Calu3 (cell line): ENCODE data around the gene HCLS1. TPM values are rescaled to one million over a fixed set of nuclear protein-coding genes. Genes with fewer than 3 reads are reported as not detected.
"Not testable (repeated sequence)": the region's sequence is repeated elsewhere in the genome, so short reads cannot be mapped to it uniquely, and the experiment has no call there.

Source experiments
- BruUV-seq: library from RNA; stranded (reverse); fragments of 400-500 nt; replicated peaks from 2 replicates; lab custom pipeline; 2021; lab: Mats Ljungman, UMichigan
- CTCF ChIA-PET: fragments of 300-600 bp; sonication (Branson Sonifier 250); formaldehyde crosslinking; loops from one replicate; lab custom pipeline; 2022; ENCODE audit warnings: antibody characterized with exemption; lab: Charles Lee
- DNase-seq: peaks from one replicate; pipeline ENCODE4 v3.0.0; 2022
- H3K27ac Mint-ChIP-seq: one replicate; pipeline ENCODE4 v1.8.0; 2022; ENCODE audit warnings: mixed read lengths; ENCODE audit not compliant: unreplicated experiment
- H3K27me3 Mint-ChIP-seq: one replicate; pipeline ENCODE4 v1.8.0; 2022; ENCODE audit warnings: mixed read lengths; ENCODE audit not compliant: unreplicated experiment
- H3K36me3 Mint-ChIP-seq: one replicate; pipeline ENCODE4 v1.8.0; 2022; ENCODE audit warnings: mild to moderate bottlenecking, moderate library complexity, mixed read lengths; ENCODE audit not compliant: insufficient read depth, unreplicated experiment
- H3K4me1 Mint-ChIP-seq: one replicate; pipeline ENCODE4 v1.8.0; 2022; ENCODE audit warnings: mild to moderate bottlenecking, low read depth, mixed read lengths; ENCODE audit not compliant: unreplicated experiment
- H3K4me3 Mint-ChIP-seq: one replicate; pipeline ENCODE4 v1.8.0; 2022; ENCODE audit warnings: mild to moderate bottlenecking, low read depth, moderate library complexity, mixed read lengths; ENCODE audit not compliant: unreplicated experiment
- H3K9me3 Mint-ChIP-seq: one replicate; pipeline ENCODE4 v1.8.0; 2022; ENCODE audit warnings: low read depth, mixed read lengths; ENCODE audit not compliant: unreplicated experiment
- intact Hi-C: fragments of 100-400 bp; cut with micrococcal nuclease; formaldehyde crosslinking; loops from one replicate; pipeline ENCODE4 v1.10.0; 2022; ENCODE audit not compliant: unreplicated experiment
- total RNA-seq: library from RNA; stranded (reverse); gene quantifications from 2 replicates; pipeline ENCODE4 v1.2.3, GENCODE V29; 2022
- TF ChIP-seq, protein P1 (sequence below): fragments of 200-600 bp; IDR thresholded peaks from one replicate; pipeline ENCODE4 v1.8.0; 2022; ENCODE audit warnings: antibody characterized with exemption; ENCODE audit not compliant: unreplicated experiment

HCLS1 gene
- total RNA-seq, 1 experiment from 2014 or later, result 1.2 TPM

- no TSS peak for BruUV-seq
- TF ChIP-seq, protein P1, sequence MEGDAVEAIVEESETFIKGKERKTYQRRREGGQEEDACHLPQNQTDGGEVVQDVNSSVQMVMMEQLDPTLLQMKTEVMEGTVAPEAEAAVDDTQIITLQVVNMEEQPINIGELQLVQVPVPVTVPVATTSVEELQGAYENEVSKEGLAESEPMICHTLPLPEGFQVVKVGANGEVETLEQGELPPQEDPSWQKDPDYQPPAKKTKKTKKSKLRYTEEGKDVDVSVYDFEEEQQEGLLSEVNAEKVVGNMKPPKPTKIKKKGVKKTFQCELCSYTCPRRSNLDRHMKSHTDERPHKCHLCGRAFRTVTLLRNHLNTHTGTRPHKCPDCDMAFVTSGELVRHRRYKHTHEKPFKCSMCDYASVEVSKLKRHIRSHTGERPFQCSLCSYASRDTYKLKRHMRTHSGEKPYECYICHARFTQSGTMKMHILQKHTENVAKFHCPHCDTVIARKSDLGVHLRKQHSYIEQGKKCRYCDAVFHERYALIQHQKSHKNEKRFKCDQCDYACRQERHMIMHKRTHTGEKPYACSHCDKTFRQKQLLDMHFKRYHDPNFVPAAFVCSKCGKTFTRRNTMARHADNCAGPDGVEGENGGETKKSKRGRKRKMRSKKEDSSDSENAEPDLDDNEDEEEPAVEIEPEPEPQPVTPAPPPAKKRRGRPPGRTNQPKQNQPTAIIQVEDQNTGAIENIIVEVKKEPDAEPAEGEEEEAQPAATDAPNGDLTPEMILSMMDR, result no peak
- no peak for DNase-seq
- no peaks in the 10 kb centered on the region for H3K9me3 Mint-ChIP-seq
- CTCF ChIA-PET, result no interaction called here
- no peaks in the 10 kb centered on the region for H3K4me1 Mint-ChIP-seq
- no peak overlapping the region for H3K27ac Mint-ChIP-seq
- no peaks in the 10 kb centered on the region for H3K27me3 Mint-ChIP-seq
- intact Hi-C loops, result no loop called here
- no peak overlapping the region for H3K4me3 Mint-ChIP-seq
- peaks cover 5% of the 10 kb centered on the region for H3K36me3 Mint-ChIP-seq
Measured at GRCh38 chr3:121595765-121596406, 64.8 kb downstream of the HCLS1 start.

DNA sequence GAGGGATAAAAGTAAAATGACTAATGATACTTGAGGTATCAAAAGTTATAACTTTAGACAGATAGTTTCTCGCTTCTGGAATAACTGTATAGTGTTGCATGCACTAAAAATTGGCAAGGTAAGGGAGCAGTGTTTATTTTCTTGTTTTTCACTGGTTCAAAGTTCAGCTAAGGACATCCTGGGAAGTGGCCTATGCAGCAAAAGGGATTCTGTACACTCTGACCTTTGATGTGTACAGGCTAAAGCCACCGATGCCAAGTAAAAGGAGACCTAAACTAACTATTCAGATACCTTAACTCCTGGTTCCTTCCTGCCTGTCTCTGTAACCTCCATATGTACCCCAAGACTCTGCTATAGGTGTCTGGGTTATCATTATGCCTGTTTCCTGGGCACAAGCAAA is 65.9 kb downstream of the HCLS1 start:
- Mint-ChIP-seq H3K36me3 (peaks cover 5% of the 10 kb centered on the region), H3K9me3 (no peaks in the 10 kb centered on the region), H3K27ac (no peak overlapping the region), H3K27me3 (no peaks in the 10 kb centered on the region), H3K4me3 (no peak overlapping the region), H3K4me1 (no peaks in the 10 kb centered on the region)
- intact Hi-C loops, result no loop called here
- no peak for DNase-seq
- TF ChIP-seq, protein P1, result no peak
- CTCF ChIA-PET, result no interaction called here
- no TSS peak for BruUV-seq

GRCh38 chr3:121593806-121594205 is 66.9 kb downstream of the HCLS1 start:
- H3K4me1 Mint-ChIP-seq, H3K27me3 Mint-ChIP-seq, CTCF ChIA-PET, BruUV-seq, DNase-seq, intact Hi-C loops, H3K27ac Mint-ChIP-seq, H3K9me3 Mint-ChIP-seq, H3K4me3 Mint-ChIP-seq, H3K36me3 Mint-ChIP-seq: not testable (repeated sequence)

DNA sequence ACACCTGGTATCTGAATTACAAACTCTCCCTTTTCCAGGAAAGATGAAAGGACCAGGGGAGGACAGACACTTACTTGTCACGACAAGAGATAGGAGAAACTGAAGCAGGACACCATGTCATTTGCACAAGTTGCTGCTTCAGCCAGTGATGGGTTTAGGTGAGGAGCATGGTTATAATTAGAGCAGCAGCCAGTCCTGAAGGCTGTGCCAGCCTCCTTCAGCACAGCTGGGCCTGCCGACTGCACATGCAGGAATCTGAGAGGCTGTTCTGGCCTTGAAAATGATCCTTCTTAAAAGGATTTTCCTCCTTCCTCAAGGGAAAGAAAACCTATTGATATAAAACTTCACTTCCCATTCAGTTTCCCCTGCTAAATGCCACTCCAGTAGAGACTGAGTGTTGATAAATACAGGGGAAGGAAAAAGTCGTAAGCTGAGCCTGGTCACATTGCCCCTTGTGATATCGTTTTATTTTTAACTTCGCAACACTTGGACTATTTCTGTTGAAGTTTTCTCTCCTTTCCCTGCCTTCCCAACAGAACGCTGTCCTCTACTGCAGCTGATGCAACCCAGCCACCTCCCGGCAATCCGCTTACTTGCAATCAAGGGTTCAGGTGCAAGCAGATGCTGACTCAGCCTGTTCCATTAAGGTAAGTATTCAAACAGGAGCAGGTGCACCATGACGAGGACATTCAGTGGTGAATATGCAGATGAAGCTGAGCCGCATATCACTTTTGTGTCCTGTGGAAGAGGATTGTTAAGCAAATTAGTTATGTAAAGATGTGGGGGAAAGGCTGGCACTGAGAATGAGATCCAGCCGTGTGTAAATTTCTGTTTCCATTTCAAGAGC is 67.6 kb downstream of the HCLS1 start, which contains the start of gene FBXO40:
Gene FBXO40, plus strand, starts transcription at position 524 of the 847 bp plus-strand sequence. CDS start 27,197 bp downstream, outside the sequence.
- DNase-seq, result no peak
- no TSS peak for BruUV-seq
- H3K27me3 Mint-ChIP-seq, result no peaks in the 10 kb centered on the region
- H3K36me3 Mint-ChIP-seq, result peaks cover 5% of the 10 kb centered on the region
- no peaks in the 10 kb centered on the region for H3K4me1 Mint-ChIP-seq
- intact Hi-C loops, result no loop called here
- no peak within 1 kb of the TSS for H3K27ac Mint-ChIP-seq
- no peak within 1 kb of the TSS for H3K4me3 Mint-ChIP-seq
- H3K9me3 Mint-ChIP-seq, result no peaks in the 10 kb centered on the region
- TF ChIP-seq, protein P1, result no peak
- CTCF ChIA-PET, result interaction anchor here (0.7 kb wide), 1 partner anchor 747 kb away, joined by 3 read pairs; no protein-coding TSS in a partner anchor
